ENCODE data around the gene NCEH1. TPM values are rescaled to one million over a fixed set of nuclear protein-coding genes. Genes with fewer than 3 reads are reported as not detected.
"Not testable (repeated sequence)": the region's sequence is repeated elsewhere in the genome, so short reads cannot be mapped to it uniquely, and the experiment has no call there.

The NCEH1 gene
- total and polyA plus RNA-seq, 12 donors = 8.7 to 66.4 (median 50.9) TPM

DNA sequence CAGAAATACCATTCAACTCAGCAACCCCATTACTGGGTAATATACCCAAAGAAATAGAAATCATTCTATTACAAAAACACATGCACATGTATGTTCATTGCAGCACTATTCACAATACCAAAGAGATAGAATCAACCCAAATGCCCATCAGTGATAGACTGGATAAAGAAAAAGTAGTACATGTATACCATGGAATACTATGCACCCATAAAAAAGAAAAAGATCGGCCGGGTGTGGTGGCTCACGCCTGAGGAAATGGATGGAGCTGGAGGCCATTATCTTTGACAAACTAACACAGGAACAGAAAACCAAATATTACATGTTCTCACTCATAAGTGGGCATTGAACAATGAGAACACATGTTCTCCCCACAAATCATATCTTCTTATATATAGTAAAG is 112.0 kb downstream of the NCEH1 start:
- WGBS, 2 donors = 78 to 98% methylated on average over 3 of the region's 3 CpGs
- H3K4me3 ChIP-seq = no peak overlapping the region
- ATAC-seq (no peak), DNase-seq (no peak)
- H3K9me3 ChIP-seq = no peaks in the 10 kb centered on the region
- no peak overlapping the region for H3K27ac ChIP-seq
- intact Hi-C loops (cut with DNase I) = loop anchor here in 6 of 10 donors (5.0 to 10.0 kb wide), 4 partner anchors 54 to 114 kb away; no protein-coding TSS in a partner anchor
- no peaks in the 10 kb centered on the region for H3K27me3 ChIP-seq
- H3K36me3 ChIP-seq = no peaks in the 10 kb centered on the region
- H3K4me1 ChIP-seq = peaks cover 3 to 26% (median 17%) of the 10 kb centered on the region in 9 donors
- TF ChIP-seq, protein P1, sequence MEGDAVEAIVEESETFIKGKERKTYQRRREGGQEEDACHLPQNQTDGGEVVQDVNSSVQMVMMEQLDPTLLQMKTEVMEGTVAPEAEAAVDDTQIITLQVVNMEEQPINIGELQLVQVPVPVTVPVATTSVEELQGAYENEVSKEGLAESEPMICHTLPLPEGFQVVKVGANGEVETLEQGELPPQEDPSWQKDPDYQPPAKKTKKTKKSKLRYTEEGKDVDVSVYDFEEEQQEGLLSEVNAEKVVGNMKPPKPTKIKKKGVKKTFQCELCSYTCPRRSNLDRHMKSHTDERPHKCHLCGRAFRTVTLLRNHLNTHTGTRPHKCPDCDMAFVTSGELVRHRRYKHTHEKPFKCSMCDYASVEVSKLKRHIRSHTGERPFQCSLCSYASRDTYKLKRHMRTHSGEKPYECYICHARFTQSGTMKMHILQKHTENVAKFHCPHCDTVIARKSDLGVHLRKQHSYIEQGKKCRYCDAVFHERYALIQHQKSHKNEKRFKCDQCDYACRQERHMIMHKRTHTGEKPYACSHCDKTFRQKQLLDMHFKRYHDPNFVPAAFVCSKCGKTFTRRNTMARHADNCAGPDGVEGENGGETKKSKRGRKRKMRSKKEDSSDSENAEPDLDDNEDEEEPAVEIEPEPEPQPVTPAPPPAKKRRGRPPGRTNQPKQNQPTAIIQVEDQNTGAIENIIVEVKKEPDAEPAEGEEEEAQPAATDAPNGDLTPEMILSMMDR (IDR thresholded peaks at IDR 0.05) = no peak

GRCh38 chr3:172596394-172596706 is 114.5 kb downstream of the NCEH1 start:
- peaks cover 3 to 51% (median 21%) of the 10 kb centered on the region in 9 donors for H3K4me1 ChIP-seq
- no peaks in the 10 kb centered on the region for H3K27me3 ChIP-seq
- H3K27ac ChIP-seq = peak overlapping the region in 8 of 10 donors; percentile 78 to 95 (median 84)
- H3K4me3 ChIP-seq = peak overlapping the region in 1 of 10 donors; percentile 43
- DNase-seq (no peak), ATAC-seq (no peak)
- intact Hi-C loops (cut with DNase I) = loop anchor here in 9 of 10 donors (1.0 to 10.0 kb wide), 7 partner anchors 52 to 112 kb away; no protein-coding TSS in a partner anchor
- TF ChIP-seq, protein P1 (IDR thresholded peaks at IDR 0.05) = peak in 2 of 9 donors; percentile 5 to 8
- no peaks in the 10 kb centered on the region for H3K36me3 ChIP-seq
- H3K9me3 ChIP-seq = no peaks in the 10 kb centered on the region
- WGBS, 2 donors = 57 to 67% methylated on average over 2 of the region's 2 CpGs

DNA sequence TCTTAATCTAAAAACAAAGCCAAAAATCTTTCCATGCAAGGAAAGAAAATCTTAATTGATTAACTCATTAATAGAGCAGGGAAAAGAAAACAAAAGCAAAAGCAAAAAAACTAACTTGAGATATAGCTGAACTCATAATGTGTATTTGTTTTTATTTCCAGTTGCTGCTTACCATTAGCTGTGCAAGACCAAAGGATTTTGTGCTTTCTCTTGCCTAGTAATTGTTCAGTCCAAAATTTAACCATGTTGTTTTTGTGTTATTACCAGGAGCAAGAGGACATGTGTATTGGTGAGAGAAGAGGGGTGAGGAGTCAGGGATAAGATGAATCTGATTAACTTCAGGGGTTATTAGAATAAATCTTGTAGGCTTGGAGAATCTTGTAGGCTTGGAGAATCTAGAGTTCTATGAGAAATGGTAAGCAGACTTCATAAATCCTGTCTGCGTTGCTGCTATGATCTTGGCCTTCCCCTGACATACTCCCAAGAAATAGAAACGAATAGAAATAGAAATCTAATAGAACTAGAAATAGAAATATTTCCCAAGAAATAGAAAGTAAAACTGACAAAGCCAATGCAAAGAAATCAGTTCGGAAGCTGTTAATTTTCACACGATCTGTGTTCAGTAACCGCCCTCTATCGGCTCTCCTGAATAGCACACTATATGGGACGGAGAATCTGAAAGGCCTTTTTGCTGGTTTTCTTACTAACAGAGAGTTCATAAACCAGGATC is 115.0 kb downstream of the NCEH1 start:
- WGBS, 2 donors = 24 to 35% methylated on average over 7 of the region's 7 CpGs
- DNase-seq (peak in 1 of 2 donors; percentile 54), ATAC-seq (peak in 7 of 8 donors; percentile 66 to 78 (median 74))
- no peaks in the 10 kb centered on the region for H3K9me3 ChIP-seq
- peaks cover 3 to 56% (median 21%) of the 10 kb centered on the region in 9 donors for H3K4me1 ChIP-seq
- intact Hi-C loops (cut with DNase I) = loop anchor here in 9 of 10 donors (1.0 to 10.0 kb wide), 8 partner anchors 51 to 111 kb away; no protein-coding TSS in a partner anchor
- H3K27ac ChIP-seq = peak overlapping the region; percentile 70 to 95 (median 84)
- H3K4me3 ChIP-seq = peak overlapping the region in 8 of 10 donors; percentile 3 to 43 (median 37)
- TF ChIP-seq, protein P1 (IDR thresholded peaks at IDR 0.05) = peak; percentile 60 to 88 (median 80)
- H3K36me3 ChIP-seq = no peaks in the 10 kb centered on the region
- no peaks in the 10 kb centered on the region for H3K27me3 ChIP-seq

- H3K27ac ChIP-seq = peak overlapping the region; percentile 70 to 95 (median 84)
- H3K9me3 ChIP-seq, H3K27me3 ChIP-seq, H3K36me3 ChIP-seq, DNase-seq: not testable (repeated sequence)
- ATAC-seq = peak in 5 of 8 donors; percentile 14 to 49 (median 43)
- 76 to 83% methylated on average over 11 of the region's 11 CpGs for WGBS, 2 donors
- intact Hi-C loops (cut with DNase I) = loop anchor here in 7 of 10 donors (2.0 to 10.0 kb wide), 5 partner anchors 50 to 110 kb away; no protein-coding TSS in a partner anchor
- peaks cover 3 to 58% (median 21%) of the 10 kb centered on the region in 9 donors for H3K4me1 ChIP-seq
- peak overlapping the region in 5 of 10 donors; percentile 35 to 43 (median 40) for H3K4me3 ChIP-seq
Observed at GRCh38 chr3:172594900-172595663, 115.8 kb downstream of the NCEH1 start.

Data from heart right ventricle (tissue), 16 donors.